GM19025 (cell line): ENCODE results near the gene KRT25.
"Not testable (repeated sequence)": the region's sequence is repeated elsewhere in the genome, so short reads cannot be mapped to it uniquely, and the experiment has no call there.

ENCODE experiments used
- ATAC-seq: cut with Tn5 transposase; IDR thresholded peaks from one replicate; pipeline ENCODE4 v1.9.1; 2021; ENCODE audit warnings: mild to moderate bottlenecking, low read depth, moderate library complexity; ENCODE audit not compliant: unreplicated experiment

Gene KRT25

GRCh38 chr17:40760105-40761016 is 5.2 kb upstream of the KRT25 start:
- ATAC-seq, result no peak

GRCh38 chr17:40753804-40754203 is 1.3 kb downstream of the KRT25 start:
- no peak for ATAC-seq

- ATAC-seq, result no peak
These were observed 4.1 kb downstream of the KRT25 start for GRCh38 chr17:40751065-40751464.

GRCh38 chr17:40750391-40750790 is 4.7 kb downstream of the KRT25 start:
- no peak for ATAC-seq

GRCh38 chr17:40748666-40749065 is 6.5 kb downstream of the KRT25 start:
- not testable (repeated sequence) for ATAC-seq

GRCh38 chr17:40738553-40738952 is 16.6 kb downstream of the KRT25 start:
- no peak for ATAC-seq

- no peak for ATAC-seq
These were observed 20.1 kb downstream of the KRT25 start for GRCh38 chr17:40735016-40735415.

GRCh38 chr17:40734018-40734417 is 21.1 kb downstream of the KRT25 start:
- ATAC-seq, result no peak

GRCh38 chr17:40730970-40731369 is 24.2 kb downstream of the KRT25 start:
- ATAC-seq, result no peak

GRCh38 chr17:40727447-40728231 is 27.5 kb downstream of the KRT25 start:
- ATAC-seq, result no peak

- no peak for ATAC-seq
These were observed 28.2 kb downstream of the KRT25 start for GRCh38 chr17:40726919-40727318.

- no peak for ATAC-seq
These were observed 30.5 kb downstream of the KRT25 start for GRCh38 chr17:40724656-40725055.

- no peak for ATAC-seq
These were observed 32.9 kb downstream of the KRT25 start for GRCh38 chr17:40722241-40722640.

GRCh38 chr17:40720899-40721298 is 34.2 kb downstream of the KRT25 start:
- ATAC-seq, result no peak

GRCh38 chr17:40718930-40719329 is 36.2 kb downstream of the KRT25 start:
- ATAC-seq, result no peak

- ATAC-seq, result no peak
These were observed 37.4 kb downstream of the KRT25 start for GRCh38 chr17:40717776-40718175.

- no peak for ATAC-seq
These were observed 40.7 kb downstream of the KRT25 start for GRCh38 chr17:40714473-40714872.

- ATAC-seq, result no peak
These were observed 47.4 kb downstream of the KRT25 start for GRCh38 chr17:40707745-40708144.

- no peak for ATAC-seq
These were observed 49.5 kb downstream of the KRT25 start for GRCh38 chr17:40705584-40705983.

GRCh38 chr17:40703652-40704051 is 51.5 kb downstream of the KRT25 start, which contains the start of gene KRT24:
Gene KRT24, minus strand, starts transcription at chr17:40703752. Its CDS starts 59 bp downstream, at chr17:40703693.
- ATAC-seq, result no peak

- no peak for ATAC-seq
These were observed 52.9 kb downstream of the KRT25 start for GRCh38 chr17:40702271-40702670.
